B cell (primary cell): ENCODE data around the gene CPNE5. TPM values are rescaled to one million over a fixed set of nuclear protein-coding genes. Genes with fewer than 3 reads are reported as not detected.

Experiments used
- ATAC-seq: fragments of 200-7000 bp; cut with Tn5 transposase; one replicate; pipeline ENCODE4 v1.10.0; 2021; ENCODE audit warnings: low read depth, mild to moderate bottlenecking, moderate number of reproducible peaks, moderate library complexity
- CTCF ChIA-PET: fragments of 350-600 bp; sonication (Branson Sonifier 250); formaldehyde crosslinking; loops from one replicate; lab custom pipeline; 2021; ENCODE audit warnings: antibody characterized with exemption, inconsistent platforms; lab: Charles Lee
- POLR2A ChIA-PET: fragments of 350-600 bp; sonication (Branson Sonifier 250); formaldehyde crosslinking; loops from one replicate; lab custom pipeline; 2021; ENCODE audit warnings: antibody characterized with exemption; lab: Charles Lee
- DNase-seq: peaks from one replicate; pipeline ENCODE4 v3.0.0; 2013
- H2AFZ ChIP-seq: 2 replicates; pipeline ENCODE4 v1.6.1; 2012; ENCODE audit warnings: mild to moderate bottlenecking, low read depth, low read length; ENCODE audit not compliant: insufficient read depth, poor library complexity, severe bottlenecking
- H3K27ac ChIP-seq, 2 donors: 1 replicate in 1 of 2; 2 replicates in 1 of 2; pipeline ENCODE4 v1.5.1; 2012 to 2013; ENCODE audit warnings: low read length in 2 of 2, mild to moderate bottlenecking in 2 of 2, moderate library complexity in 1 of 2
- H3K27me3 ChIP-seq, 4 experiments: fragments of 200-600 bp in 1 of 4; sonication (generic) in 1 of 4; replicated peaks in 1 of 4; 1 replicate in 2 of 4; 2 replicates in 2 of 4; pipeline versions ENCODE4 v1.6.1 to v1.7.0; 2013 to 2016; ENCODE audit warnings: low read length in 3 of 4, mild to moderate bottlenecking in 2 of 4, mixed read lengths in 1 of 4, moderate library complexity in 1 of 4; ENCODE audit not compliant: insufficient read depth in 4 of 4, control insufficient read depth in 3 of 4; ENCODE audit errors: control extremely low read depth in 1 of 4
- H3K36me3 ChIP-seq, 2 experiments: replicated peaks in 1 of 2; 1 replicate in 1 of 2; 2 replicates in 1 of 2; pipeline versions ENCODE4 v1.6.1 to v1.7.1; 2013; ENCODE audit warnings: low read length in 1 of 2; ENCODE audit not compliant: insufficient read depth in 2 of 2, control insufficient read depth in 1 of 2; ENCODE audit errors: control extremely low read depth in 1 of 2, extremely low read depth in 1 of 2
- H3K4me1 ChIP-seq, 2 donors: fragments of 200-600 bp in 1 of 2; sonication (generic) in 1 of 2; 1 replicate in 1 of 2; 2 replicates in 1 of 2; pipeline versions ENCODE4 v1.5.1 to v1.6.1; 2013 to 2017; ENCODE audit warnings: low read length in 2 of 2; ENCODE audit not compliant: control insufficient read depth in 2 of 2, insufficient read depth in 2 of 2
- H3K4me2 ChIP-seq: replicated peaks from 2 replicates; pipeline ENCODE3; 2012; ENCODE audit warnings: mild to moderate bottlenecking, low read depth, low read length; ENCODE audit not compliant: poor library complexity, severe bottlenecking
- H3K4me3 ChIP-seq, 5 experiments: fragments of 200-600 bp in 1 of 5; sonication (generic) in 1 of 5; 1 replicate in 3 of 5; 2 replicates in 2 of 5; pipeline versions ENCODE4 v1.5.1 to v1.7.0; 2011 to 2016; ENCODE audit warnings: low read length in 4 of 5, mild to moderate bottlenecking in 4 of 5, low read depth in 2 of 5, control low read depth in 1 of 5, moderate library complexity in 1 of 5; ENCODE audit not compliant: insufficient read depth in 1 of 5; ENCODE audit errors: control extremely low read depth in 1 of 5, extremely low read depth in 1 of 5
- H3K79me2 ChIP-seq: fragments of 200-600 bp; sonication (generic); one replicate; pipeline ENCODE4 v1.6.0; 2016; ENCODE audit warnings: low read length; ENCODE audit not compliant: control insufficient read depth, insufficient read depth
- H3K9ac ChIP-seq: fragments of 200-600 bp; sonication (generic); 2 replicates; pipeline ENCODE4 v1.6.1; 2017; ENCODE audit warnings: mild to moderate bottlenecking, low read length, moderate library complexity
- H3K9me3 ChIP-seq, 3 donors: one replicate each; pipeline versions ENCODE4 v1.6.1 to v1.7.1; 2013; ENCODE audit warnings: low read length in 2 of 3; ENCODE audit not compliant: control insufficient read depth in 2 of 3, insufficient read depth in 1 of 3; ENCODE audit errors: control extremely low read depth in 1 of 3
- H4K20me1 ChIP-seq: 2 replicates; pipeline ENCODE4 v1.6.0; 2012; ENCODE audit warnings: mild to moderate bottlenecking, low read length; ENCODE audit not compliant: insufficient read depth, control insufficient read depth, poor library complexity, severe bottlenecking
- H3K27ac Mint-ChIP-seq: one replicate; pipeline ENCODE4 v1.8.0; 2021; ENCODE audit warnings: mixed read lengths
- H3K27me3 Mint-ChIP-seq: one replicate; pipeline ENCODE4 v1.8.0; 2021; ENCODE audit warnings: mixed read lengths
- H3K4me1 Mint-ChIP-seq: one replicate; pipeline ENCODE4 v1.8.0; 2021; ENCODE audit warnings: mixed read lengths
- H3K4me3 Mint-ChIP-seq: one replicate; pipeline ENCODE4 v1.8.0; 2021; ENCODE audit warnings: mixed read lengths
- H3K9me3 Mint-ChIP-seq: one replicate; pipeline ENCODE4 v1.8.0; 2022; ENCODE audit warnings: mixed read lengths; ENCODE audit not compliant: insufficient read depth
- EZH2 ChIP-seq: IDR thresholded peaks from 2 replicates; pipeline ENCODE4 v1.6.1; 2012; ENCODE audit warnings: borderline replicate concordance, low read depth, mild to moderate bottlenecking, moderate library complexity, low read length; ENCODE audit not compliant: insufficient read depth, poor library complexity, severe bottlenecking
- WGBS: methylation state at CpG from one replicate; pipeline ENCODE4 v1.1.5; 2013; ENCODE audit warnings: missing lambda C conversion rate; ENCODE audit not compliant: insufficient coverage; 5-methylcytosine and 5-hydroxymethylcytosine counted together
- intact Hi-C: fragments of 100-400 bp; cut with micrococcal nuclease; formaldehyde crosslinking; loops from one replicate; pipeline ENCODE4 v1.10.0; 2022
- polyA plus RNA-seq: library from polyadenylated mRNA; depleted of rRNA; stranded (reverse); fragments of >200 nt; gene quantifications from 2 replicates; pipeline ENCODE4 v1.2.3, GENCODE V29; 2012
- total RNA-seq, 2 donors: library from RNA; stranded (reverse); fragments of 120-200 nt in 1 of 2; gene quantifications; 1 replicate in 1 of 2; 2 replicates in 1 of 2; pipeline versions ENCODE4 v1.2.3 to v1.2.4, GENCODE V29; 2013 to 2022
- TF ChIP-seq, protein P1 (sequence below): fragments of 200-600 bp; IDR thresholded peaks from one replicate; pipeline ENCODE4 v1.8.0; 2022; ENCODE audit warnings: antibody characterized with exemption, mild to moderate bottlenecking

Gene CPNE5
- total and polyA plus RNA-seq, 2 donors (not counting 1 experiment from before 2014, with no cell fraction given): 49.8 to 357 TPM

GRCh38 chr6:36735110-36736071 is 103.9 kb downstream of the CPNE5 start:
- Histone ChIP-seq H4K20me1 (no peaks in the 10 kb centered on the region), H2AFZ (peak overlapping the region; percentile 63), H3K9ac (peak overlapping the region; percentile 19), H3K4me2 (peak overlapping the region; percentile 61), H3K27me3 (no peaks in the 10 kb centered on the region), H3K36me3 (peaks cover 0 to 4% of the 10 kb centered on the region in 2 experiments), H3K27ac (no peak overlapping the region), H3K4me3 (peak overlapping the region in 4 of 5 experiments; percentile 2 to 44 (median 22)), H3K9me3 (peaks cover 0 to 2% (median 0%) of the 10 kb centered on the region in 3 donors), H3K79me2 (no peaks in the 10 kb centered on the region), H3K4me1 (peaks cover 31 to 54% of the 10 kb centered on the region in 2 donors)
- ChIA-PET POLR2A (interaction anchor here (1.0 to 1.5 kb wide), 2 partner anchors 13 to 17 kb away, joined by 4 to 7 read pairs; no protein-coding TSS in a partner anchor), CTCF (interaction anchor here (0.6 to 3.2 kb wide), 11 partner anchors 10 to 120 kb away, joined by 3 to 27 read pairs (median 6); no protein-coding TSS in a partner anchor)
- TF ChIP-seq EZH2: no peak
- TF ChIP-seq, protein P1, sequence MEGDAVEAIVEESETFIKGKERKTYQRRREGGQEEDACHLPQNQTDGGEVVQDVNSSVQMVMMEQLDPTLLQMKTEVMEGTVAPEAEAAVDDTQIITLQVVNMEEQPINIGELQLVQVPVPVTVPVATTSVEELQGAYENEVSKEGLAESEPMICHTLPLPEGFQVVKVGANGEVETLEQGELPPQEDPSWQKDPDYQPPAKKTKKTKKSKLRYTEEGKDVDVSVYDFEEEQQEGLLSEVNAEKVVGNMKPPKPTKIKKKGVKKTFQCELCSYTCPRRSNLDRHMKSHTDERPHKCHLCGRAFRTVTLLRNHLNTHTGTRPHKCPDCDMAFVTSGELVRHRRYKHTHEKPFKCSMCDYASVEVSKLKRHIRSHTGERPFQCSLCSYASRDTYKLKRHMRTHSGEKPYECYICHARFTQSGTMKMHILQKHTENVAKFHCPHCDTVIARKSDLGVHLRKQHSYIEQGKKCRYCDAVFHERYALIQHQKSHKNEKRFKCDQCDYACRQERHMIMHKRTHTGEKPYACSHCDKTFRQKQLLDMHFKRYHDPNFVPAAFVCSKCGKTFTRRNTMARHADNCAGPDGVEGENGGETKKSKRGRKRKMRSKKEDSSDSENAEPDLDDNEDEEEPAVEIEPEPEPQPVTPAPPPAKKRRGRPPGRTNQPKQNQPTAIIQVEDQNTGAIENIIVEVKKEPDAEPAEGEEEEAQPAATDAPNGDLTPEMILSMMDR: peak; percentile 49
- peaks cover 42% of the 10 kb centered on the region for H3K4me1 Mint-ChIP-seq
- H3K9me3 Mint-ChIP-seq: no peaks in the 10 kb centered on the region
- no peaks in the 10 kb centered on the region for H3K27me3 Mint-ChIP-seq
- intact Hi-C loops: loop anchor here (2.0 to 5.0 kb wide), 2 partner anchors 17 to 113 kb away; no protein-coding TSS in a partner anchor
- WGBS: 35% methylated on average over 19 of the region's 24 CpGs
- DNase-seq: peak; percentile 74
- peak overlapping the region; percentile 75 for H3K4me3 Mint-ChIP-seq
- peak; percentile 86 for ATAC-seq
- H3K27ac Mint-ChIP-seq: peak overlapping the region; percentile 80
